HG03460 (cell line): ENCODE data around the gene ATG5.
A peak's percentile ranks its signal among the peaks of the same experiment; 100 is the strongest.

ENCODE experiments used
- ATAC-seq: cut with Tn5 transposase; IDR thresholded peaks from one replicate; pipeline ENCODE4 v1.9.1; 2021; ENCODE audit not compliant: unreplicated experiment

ATG5 gene

GRCh38 chr6:106184629-106185028, 140.9 kb downstream of the ATG5 start:
- ATAC-seq, result no peak

DNA sequence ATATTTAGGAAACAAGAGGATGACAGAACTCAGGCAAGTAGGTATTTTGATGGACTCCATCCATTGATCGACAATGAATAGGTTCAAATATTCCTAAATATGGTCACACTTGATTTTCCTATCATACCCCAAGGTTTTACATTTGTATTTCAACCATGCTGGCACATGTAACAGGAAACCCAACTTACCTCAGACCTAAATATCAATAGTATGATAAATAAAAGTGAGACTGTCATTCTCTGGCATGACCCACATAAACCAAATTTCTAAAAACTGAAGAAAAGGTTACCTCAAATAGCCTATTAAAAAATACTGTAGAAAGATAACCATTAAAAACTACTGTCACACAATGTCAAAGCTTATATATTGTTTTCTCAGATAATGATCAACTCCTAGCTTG, 142.1 kb downstream of the ATG5 start:
- no peak for ATAC-seq

GRCh38 chr6:106182455-106182854, 143.1 kb downstream of the ATG5 start:
- ATAC-seq, result peak; percentile 72

DNA sequence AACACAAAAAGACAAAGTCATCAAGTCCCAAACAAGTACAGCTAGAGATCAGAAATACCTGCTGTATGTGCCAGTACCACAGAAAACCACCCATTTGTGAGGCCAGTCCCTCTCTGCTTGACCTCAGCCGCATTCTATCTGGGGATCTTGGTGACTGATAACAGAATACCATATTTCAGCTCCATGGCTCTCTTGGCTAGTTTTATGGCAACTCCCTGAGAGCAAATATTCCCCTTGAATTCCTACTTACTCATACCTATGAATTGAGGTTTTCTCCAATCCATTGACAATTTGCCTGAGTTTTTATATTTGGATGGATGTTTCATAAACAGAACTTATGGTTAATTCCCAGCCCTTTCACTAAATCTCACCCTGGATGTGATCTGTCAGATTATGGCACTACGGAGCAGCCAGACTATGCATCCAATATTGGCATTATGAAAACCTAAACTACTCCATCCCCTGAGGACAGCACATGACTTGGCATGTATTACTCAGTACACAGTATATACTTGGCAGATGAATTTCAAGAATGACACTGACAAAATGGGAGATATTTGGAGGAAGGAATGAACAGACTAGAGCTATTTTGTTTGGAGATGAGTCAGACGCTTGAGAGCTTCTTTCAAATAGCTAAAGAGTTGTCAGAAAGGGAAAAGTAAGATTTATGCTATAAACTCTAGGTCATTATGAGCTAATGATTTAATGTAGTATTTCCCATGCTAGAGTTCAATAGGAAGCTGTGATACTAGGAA, 143.7 kb downstream of the ATG5 start:
- ATAC-seq, result no peak

- no peak for ATAC-seq
Observed at GRCh38 chr6:106180208-106180607, 145.4 kb downstream of the ATG5 start.

DNA sequence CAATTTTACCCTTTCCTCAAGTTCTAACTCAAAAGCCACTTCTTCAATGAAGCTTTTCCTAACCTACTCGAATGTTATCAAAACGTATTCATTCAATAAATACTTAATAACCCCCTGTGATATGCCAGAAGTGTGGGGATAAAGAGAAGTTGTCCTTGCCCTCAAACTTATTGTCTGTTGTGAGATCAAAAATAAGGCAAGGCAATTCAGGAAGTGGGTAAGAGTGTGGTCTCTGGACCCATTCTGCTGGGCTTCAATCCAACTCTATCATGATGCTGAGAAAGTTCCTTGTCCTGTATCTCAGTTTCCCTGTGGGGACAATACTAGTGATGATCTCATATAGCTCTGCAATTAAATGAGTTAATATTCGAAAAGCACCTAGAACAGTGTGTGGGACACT, 146.7 kb downstream of the ATG5 start:
- no peak for ATAC-seq

- ATAC-seq, result no peak
Observed at GRCh38 chr6:106177786-106178185, 147.8 kb downstream of the ATG5 start.

DNA sequence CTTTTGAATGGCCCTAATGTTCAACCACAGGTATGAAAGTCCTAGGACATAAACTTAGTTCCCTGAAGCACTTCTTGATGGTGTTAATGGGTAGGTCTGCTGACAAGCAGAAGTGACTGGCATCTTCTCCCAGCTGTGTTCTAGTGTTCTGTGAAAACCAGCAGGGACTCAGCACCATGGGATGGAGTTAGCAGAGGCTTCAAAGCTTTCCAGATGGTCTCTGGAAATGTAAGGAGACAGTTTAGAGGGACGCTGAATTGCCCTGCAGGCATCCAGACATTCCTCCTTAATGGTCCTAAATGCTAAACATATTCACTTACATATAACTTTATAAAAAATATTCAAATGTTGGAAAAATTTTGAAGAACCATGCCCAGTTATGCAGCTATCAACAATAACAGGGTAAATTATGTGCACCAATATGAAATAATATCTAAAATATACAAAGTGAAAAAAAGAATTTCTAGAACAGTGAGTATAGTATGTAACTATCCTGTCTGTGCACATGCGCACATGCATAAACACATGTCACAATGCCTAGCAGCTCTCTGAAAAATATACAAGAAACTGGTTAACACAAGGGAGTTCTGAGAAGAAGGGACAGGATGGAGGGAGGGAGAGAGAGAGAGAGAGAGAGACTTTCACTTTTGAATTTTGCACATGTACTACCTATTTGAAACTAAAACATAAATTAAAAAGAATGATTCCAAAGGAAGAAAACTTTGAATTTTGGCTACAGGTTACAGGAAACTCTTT, 152.3 kb downstream of the ATG5 start:
- ATAC-seq, result no peak

- no peak for ATAC-seq
Observed at GRCh38 chr6:106170030-106170791, 155.3 kb downstream of the ATG5 start.

GRCh38 chr6:106169517-106169916, 156.0 kb downstream of the ATG5 start:
- ATAC-seq, result no peak

GRCh38 chr6:106168097-106168888, 157.3 kb downstream of the ATG5 start:
- no peak for ATAC-seq

DNA sequence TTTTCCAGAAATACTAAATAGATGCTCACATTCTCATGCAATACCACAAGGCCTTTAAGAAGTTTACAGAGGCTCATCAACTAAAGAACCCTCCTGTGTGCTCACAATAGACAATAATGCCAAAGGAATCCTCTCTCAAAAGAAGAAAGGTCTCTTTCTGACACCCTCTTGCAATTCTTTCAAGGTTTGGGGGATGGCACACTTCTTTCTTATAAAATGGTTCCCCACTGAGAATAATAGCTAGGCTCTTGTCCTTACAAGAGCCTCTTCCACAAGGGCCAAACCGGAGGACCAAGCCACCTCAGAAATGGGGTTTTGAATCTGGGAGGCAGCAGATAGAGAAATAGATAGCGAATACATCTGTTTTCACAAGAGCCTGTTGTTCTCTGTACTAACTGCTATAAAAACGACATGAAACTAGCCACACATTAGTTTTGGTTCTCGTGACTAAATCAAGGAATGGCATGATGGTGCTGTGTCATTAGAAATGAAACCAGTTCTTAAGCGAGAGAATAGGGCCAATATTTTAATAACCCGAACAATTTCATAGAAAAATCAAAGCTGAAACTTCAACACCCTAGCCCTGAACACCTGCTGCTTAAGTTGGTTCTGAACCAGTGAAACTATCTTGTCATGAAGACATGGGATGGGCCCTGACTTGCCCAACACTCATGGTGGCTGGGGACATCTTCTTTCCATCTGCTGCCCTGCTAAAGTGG, 158.3 kb downstream of the ATG5 start:
- ATAC-seq, result peak; percentile 42

GRCh38 chr6:106165885-106166485, 159.6 kb downstream of the ATG5 start:
- ATAC-seq, result no peak

DNA sequence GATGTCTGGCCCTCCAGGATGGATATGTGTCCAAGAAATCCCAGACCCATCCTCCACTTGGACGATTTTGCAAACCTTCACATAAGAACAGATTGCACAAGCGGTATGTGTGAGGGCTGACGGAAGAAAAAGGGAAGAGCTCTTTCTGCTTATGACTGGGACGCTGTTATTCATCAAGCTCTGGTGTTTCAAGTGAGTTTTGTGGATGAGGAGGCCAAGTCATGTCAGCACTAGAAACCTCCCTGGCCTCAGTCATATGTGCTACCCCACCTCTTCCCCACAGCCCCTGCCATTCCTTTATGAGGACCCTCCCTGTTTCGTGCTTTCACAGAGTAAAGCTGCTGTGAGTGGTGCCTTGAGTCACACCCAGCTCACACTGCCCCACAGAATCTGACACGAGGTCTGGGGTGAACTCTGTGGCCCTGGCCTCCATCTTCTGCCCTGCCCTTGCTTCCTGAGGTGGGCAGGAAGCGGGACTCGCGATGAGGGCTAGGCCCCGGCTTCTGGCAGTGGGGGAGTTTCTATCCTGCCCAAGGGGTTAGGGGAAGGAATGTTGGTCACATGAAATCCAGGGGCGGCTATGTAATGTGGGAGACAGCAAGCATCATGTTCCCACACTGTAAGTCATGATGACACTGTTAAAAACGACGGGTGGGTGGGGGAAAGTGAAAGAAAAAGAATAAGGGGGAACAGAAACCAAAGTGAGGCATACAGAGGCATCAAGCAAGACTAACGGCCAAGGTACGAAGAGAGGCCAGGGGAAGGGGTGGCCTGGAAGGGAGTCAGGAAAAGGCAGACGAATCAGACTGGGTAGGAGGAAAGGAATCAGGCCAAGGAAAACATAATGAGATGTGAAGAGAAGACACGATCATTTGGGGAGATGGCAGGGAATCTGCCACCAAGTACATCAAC, 161.3 kb downstream of the ATG5 start:
- peak; percentile 45 for ATAC-seq

DNA sequence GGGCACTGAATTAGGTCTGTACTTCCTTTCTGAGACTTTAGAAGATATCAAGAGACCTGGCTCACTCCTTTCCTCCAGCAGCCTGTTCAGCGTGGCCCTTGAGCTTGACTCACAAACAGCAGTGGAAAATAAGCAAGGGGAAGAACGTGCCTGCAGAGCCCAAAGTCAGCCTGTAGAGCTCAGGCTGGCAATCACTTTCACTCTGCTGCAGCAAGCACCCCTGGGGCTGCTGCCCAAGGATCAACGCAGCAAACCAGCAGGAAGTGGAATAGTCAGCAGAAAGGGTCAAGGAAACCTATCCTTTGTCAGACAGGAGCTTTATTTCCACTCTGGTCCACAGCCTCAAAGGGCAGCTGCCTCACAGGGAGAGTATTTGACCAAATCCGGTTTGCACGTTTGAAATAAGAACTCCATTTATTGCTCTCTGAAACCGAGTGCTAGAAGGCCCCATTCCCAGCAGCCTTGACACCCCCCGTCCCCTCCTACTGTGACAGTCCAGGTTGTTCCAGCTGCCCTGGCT, 162.1 kb downstream of the ATG5 start:
- peak; percentile 31 for ATAC-seq

- ATAC-seq, result no peak
Observed at GRCh38 chr6:106162921-106163320, 162.6 kb downstream of the ATG5 start.

GRCh38 chr6:106161893-106162292, 163.7 kb downstream of the ATG5 start:
- no peak for ATAC-seq

DNA sequence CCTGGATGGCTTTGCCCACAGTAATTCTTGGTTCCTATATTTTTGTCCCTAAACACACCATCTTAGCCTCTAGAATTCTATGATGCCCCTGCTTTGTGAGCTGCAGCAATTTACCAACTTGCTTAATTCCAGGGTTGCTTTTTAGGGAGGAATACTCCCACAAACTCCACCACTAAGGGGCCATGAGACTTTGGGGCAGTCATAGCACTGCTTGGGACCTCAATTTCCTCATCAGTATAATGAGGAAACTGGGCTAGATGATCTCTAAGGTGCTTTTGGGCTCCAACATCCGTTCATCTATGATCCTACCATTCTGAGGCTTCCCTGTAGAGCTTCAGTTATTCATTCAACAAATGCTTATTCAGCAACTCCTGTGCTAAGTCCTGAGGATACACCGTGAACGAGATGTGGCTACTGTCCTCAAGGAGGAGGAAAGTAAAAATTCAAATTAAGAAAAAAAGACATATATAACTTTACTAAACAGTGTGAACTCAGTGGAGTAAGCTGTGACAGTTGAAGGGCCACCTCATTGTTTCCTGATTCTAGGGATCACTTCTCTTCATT, 164.2 kb downstream of the ATG5 start:
- no peak for ATAC-seq
